Neutrophil (primary cell): Measurements from ENCODE around the gene MAGEF1.

Experiments used
- H3K27ac ChIP-seq: fragments of 200-600 bp; sonication (generic); 2 replicates; pipeline ENCODE4 v1.5.1; 2016; ENCODE audit warnings: mild to moderate bottlenecking, moderate library complexity
- H3K27me3 ChIP-seq: fragments of 200-600 bp; sonication (generic); 2 replicates; pipeline ENCODE4 v1.6.0; 2016; ENCODE audit warnings: mild to moderate bottlenecking
- H3K36me3 ChIP-seq: fragments of 200-600 bp; sonication (generic); 2 replicates; pipeline ENCODE4 v1.5.1; 2017
- H3K4me1 ChIP-seq, 2 experiments: fragments of 200-600 bp in 1 of 2; sonication (generic) in 1 of 2; 1 replicate in 1 of 2; 2 replicates in 1 of 2; pipeline versions ENCODE4 v1.5.1 to v1.6.1; 2013 to 2016; ENCODE audit warnings: low read depth in 1 of 2, low read length in 1 of 2, mild to moderate bottlenecking in 1 of 2, moderate library complexity in 1 of 2; ENCODE audit not compliant: control insufficient read depth in 1 of 2, insufficient read depth in 1 of 2
- H3K4me3 ChIP-seq, 2 experiments: fragments of 200-600 bp in 1 of 2; sonication (generic) in 1 of 2; 1 replicate in 1 of 2; 2 replicates in 1 of 2; pipeline ENCODE4 v1.5.1; 2013 to 2016; ENCODE audit warnings: low read depth in 1 of 2, low read length in 1 of 2, mild to moderate bottlenecking in 1 of 2, moderate library complexity in 1 of 2
- H3K9me3 ChIP-seq: fragments of 200-600 bp; sonication (generic); 2 replicates; pipeline ENCODE4 v1.5.1; 2016
- TF ChIP-seq, protein P1 (sequence below): fragments of 200-600 bp; sonication (generic); IDR thresholded peaks from 2 replicates; pipeline ENCODE4 v1.5.1; 2016; ENCODE audit warnings: antibody characterized with exemption

Gene MAGEF1

DNA sequence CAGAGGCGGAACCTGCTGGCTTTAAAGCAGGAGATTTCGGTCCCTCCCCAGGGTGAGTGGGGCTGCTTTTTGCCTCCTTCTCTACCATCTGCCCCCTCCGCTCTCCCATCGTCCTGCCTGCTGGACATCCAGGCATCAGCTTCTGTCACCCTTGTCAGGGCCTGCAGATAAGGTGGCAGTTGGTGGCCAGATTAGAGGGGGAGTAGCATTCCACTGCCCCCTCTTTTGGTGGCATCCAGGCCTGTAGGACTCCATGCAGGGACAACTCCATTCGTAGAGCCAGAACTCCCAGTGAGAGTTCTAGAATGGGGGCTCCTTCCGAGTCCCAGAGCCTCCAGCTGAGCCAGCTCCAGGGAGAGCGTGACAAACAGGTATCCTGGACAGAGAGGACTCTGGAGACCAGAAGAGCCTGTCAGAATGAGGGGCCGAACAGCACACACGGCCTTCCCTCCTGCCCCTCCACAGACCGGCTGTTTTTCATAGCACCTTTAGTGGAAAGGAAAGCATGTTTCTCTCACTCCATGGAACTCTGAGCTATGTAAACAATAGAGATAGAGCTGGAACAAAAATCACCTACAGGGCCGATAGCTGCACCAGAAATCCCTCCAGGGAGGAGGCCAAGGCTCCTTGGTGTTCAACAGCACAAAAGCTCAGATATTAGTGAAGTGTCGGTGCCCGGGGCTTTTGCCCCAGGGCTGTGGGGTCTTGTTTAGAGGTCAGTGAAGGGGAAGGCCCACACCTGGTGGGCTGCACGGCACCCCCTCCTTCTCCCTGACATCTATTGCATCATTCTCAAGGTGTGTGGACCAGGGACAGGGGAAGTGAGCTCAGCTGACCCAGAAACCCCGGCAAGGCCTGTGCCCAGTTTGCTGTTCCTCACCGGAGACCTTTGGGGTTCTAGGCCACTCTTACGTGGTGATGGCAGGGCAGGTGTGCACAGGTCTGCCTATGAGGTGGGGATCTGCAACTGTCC is 34.2 kb downstream of the MAGEF1 start:
- peak overlapping the region; percentile 86 for H3K27ac ChIP-seq
- H3K27me3 ChIP-seq = no peaks in the 10 kb centered on the region
- peaks cover 51 to 57% of the 10 kb centered on the region in 2 experiments for H3K4me1 ChIP-seq
- H3K4me3 ChIP-seq = peak overlapping the region; percentile 53 to 63
- no peaks in the 10 kb centered on the region for H3K36me3 ChIP-seq
- no peaks in the 10 kb centered on the region for H3K9me3 ChIP-seq
- TF ChIP-seq, protein P1, sequence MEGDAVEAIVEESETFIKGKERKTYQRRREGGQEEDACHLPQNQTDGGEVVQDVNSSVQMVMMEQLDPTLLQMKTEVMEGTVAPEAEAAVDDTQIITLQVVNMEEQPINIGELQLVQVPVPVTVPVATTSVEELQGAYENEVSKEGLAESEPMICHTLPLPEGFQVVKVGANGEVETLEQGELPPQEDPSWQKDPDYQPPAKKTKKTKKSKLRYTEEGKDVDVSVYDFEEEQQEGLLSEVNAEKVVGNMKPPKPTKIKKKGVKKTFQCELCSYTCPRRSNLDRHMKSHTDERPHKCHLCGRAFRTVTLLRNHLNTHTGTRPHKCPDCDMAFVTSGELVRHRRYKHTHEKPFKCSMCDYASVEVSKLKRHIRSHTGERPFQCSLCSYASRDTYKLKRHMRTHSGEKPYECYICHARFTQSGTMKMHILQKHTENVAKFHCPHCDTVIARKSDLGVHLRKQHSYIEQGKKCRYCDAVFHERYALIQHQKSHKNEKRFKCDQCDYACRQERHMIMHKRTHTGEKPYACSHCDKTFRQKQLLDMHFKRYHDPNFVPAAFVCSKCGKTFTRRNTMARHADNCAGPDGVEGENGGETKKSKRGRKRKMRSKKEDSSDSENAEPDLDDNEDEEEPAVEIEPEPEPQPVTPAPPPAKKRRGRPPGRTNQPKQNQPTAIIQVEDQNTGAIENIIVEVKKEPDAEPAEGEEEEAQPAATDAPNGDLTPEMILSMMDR = no peak

DNA sequence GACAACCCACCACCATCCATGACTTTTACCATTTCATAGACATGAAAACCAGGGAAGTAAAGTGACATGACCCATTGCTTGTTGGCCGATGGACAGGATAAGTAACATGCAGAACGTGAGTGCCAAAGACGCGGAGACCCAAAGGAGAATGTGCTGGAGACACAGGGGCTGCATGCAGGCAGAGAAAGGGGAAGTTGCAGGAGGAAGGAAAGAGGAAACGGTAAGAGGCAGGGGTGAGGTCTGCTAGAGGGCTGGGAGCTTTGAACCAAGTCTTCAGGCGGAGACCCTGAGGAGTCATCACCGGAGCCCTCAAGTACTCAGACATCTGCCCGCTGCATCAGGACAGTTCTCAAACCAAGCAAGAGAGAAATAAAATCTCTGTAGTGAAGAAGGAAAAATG is 34.9 kb downstream of the MAGEF1 start:
- Histone ChIP-seq H3K4me1 (peaks cover 50 to 55% of the 10 kb centered on the region in 2 experiments), H3K27ac (peak overlapping the region; percentile 86), H3K36me3 (no peaks in the 10 kb centered on the region), H3K4me3 (peak overlapping the region; percentile 53 to 63), H3K9me3 (no peaks in the 10 kb centered on the region), H3K27me3 (no peaks in the 10 kb centered on the region)
- TF ChIP-seq, protein P1 = no peak

DNA sequence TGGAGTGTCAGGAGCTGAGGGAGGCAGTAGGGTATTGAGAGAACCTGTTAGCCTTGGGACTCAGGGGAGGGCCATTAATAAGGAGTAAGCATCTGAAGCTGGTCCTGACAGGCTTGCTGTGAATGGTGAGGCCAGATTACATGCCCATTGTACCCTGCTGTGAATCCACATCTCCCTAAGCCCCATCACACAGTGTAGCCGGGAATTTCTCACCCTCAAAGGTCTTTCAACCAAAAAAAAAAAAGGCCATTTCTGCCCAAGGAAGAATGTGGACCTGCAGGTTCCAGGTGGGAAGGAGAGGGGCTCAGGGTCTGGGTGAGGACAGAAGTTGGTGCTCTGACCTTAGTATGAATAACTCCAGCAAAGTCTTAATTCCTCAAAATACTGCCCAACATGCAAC is 37.2 kb downstream of the MAGEF1 start:
- Histone ChIP-seq H3K4me1 (peaks cover 46 to 51% of the 10 kb centered on the region in 2 experiments), H3K4me3 (peak overlapping the region in 1 of 2 experiments; percentile 7), H3K9me3 (no peaks in the 10 kb centered on the region), H3K27me3 (no peaks in the 10 kb centered on the region), H3K27ac (peak overlapping the region; percentile 57), H3K36me3 (no peaks in the 10 kb centered on the region)
- TF ChIP-seq, protein P1 = no peak

DNA sequence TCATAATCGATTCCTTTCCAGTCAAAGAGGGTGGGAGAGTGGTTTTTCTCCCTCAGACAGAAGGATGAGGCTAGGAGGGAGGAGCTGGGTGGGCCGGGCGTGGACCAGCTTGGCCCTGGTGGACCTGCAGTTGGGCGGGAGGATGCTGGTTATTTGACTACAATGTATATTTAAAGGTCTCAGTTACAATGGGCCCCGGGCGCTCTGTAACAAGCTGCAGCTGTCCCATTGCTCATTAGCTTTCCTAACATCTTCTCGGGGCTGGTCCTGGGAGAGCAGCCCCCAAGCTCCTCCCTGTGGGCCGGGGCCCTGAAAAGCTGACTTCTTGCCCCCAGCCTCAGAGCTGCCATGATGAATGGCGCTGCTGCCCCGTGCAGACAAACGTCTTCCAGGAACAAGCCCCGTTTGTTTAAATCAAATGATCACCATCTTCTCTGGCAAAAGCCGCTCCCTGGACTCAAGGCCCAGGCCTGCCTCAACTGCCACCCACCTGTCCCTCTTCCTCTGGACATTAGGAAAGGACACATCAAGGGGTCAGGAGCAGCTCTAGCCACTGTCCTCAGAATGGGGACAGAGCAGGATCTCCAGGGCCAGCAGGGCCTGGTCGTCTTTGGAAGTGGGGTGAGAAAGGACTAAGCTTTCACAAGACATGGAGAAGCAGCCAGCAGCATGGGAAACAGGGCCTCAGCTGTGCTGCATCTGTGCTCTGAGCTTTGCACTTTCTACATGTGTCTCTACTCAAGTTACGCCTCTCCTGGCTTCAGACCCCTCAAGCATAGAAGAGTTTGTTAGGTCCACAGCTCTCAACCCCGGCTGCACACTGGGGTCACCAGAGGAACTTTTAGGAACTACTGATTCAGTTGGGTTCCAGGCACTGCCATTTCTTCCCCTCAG is 38.6 kb downstream of the MAGEF1 start:
- Histone ChIP-seq H3K4me1 (peaks cover 37 to 39% of the 10 kb centered on the region in 2 experiments), H3K27me3 (no peaks in the 10 kb centered on the region), H3K9me3 (no peaks in the 10 kb centered on the region), H3K36me3 (no peaks in the 10 kb centered on the region), H3K4me3 (no peak overlapping the region), H3K27ac (no peak overlapping the region)
- TF ChIP-seq, protein P1 = no peak

DNA sequence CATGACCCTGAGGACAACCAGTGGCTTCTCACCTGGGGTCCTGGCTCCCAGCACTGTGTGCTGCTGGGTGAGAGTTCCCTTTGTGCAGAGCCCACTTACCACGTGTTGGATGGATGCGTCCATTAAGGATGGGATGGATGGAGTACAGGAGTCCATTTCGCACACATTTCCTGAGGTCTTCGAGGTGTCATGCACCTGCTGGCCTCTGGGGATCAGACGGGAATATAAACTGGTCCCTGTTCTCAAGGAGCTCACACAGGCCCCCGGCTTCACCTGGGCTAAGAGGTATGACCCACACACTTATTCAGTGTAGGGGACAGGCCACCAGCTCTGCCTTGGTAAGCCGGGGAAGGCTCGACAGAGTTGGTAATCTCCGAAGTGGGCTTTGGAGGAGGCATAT is 39.5 kb downstream of the MAGEF1 start:
- TF ChIP-seq, protein P1 = no peak

More for the DNA sequence above, 39.5 kb downstream of the MAGEF1 start:
- no peak overlapping the region for H3K4me3 ChIP-seq
- H3K9me3 ChIP-seq = no peaks in the 10 kb centered on the region
- H3K4me1 ChIP-seq = peaks cover 33 to 34% of the 10 kb centered on the region in 2 experiments
- no peaks in the 10 kb centered on the region for H3K27me3 ChIP-seq
- no peaks in the 10 kb centered on the region for H3K36me3 ChIP-seq
- no peak overlapping the region for H3K27ac ChIP-seq
